K562 (cell line): ENCODE measurements around the gene MOB1B. TPM values are rescaled to one million over a fixed set of nuclear protein-coding genes. Genes with fewer than 3 reads are reported as not detected.

Experiments
- ATAC-seq: fragments of 200-7000 bp; cut with Tn5 transposase; 3 replicates; pipeline ENCODE4 v1.9.1; 2020; ENCODE audit warnings: moderate library complexity
- BruUV-seq: library from RNA; stranded (reverse); fragments of 400-500 nt; replicated peaks from 2 replicates; lab custom pipeline; 2021; lab: Mats Ljungman, UMichigan
- CTCF ChIA-PET: fragments of 300-600 bp; formaldehyde crosslinking; extraction: SDS; loops from one replicate; lab custom pipeline; 2021; ENCODE audit warnings: low intra/inter-chr PET ratio; lab: Yijun Ruan, JAX
- POLR2A ChIA-PET: fragments of 300-600, 350-650 bp; sonication (Branson Sonifier 250); formaldehyde crosslinking; extraction: SDS; loops from one replicate; lab custom pipeline; 2021; ENCODE audit warnings: antibody characterized with exemption, inconsistent platforms; lab: Yijun Ruan, JAX
- DNase-seq, 4 experiments: peaks; one replicate each; pipeline versions ENCODE4 v3.0.0 to v3.0.0-alpha.2; 2011 to 2018; ENCODE audit warnings: low spot score in 3 of 4, mixed read lengths in 3 of 4; ENCODE audit errors: extremely low read depth in 1 of 4
- FAIRE-seq: peaks from 2 replicates; lab custom pipeline; 2011; peaks lifted over from hg19 to GRCh38; lab: Jason Lieb, UNC
- H2AFZ ChIP-seq: 2 replicates; pipeline ENCODE4 v1.6.0; 2011; ENCODE audit warnings: low read depth, low read length, control low read depth, inconsistent platforms
- H3K27ac ChIP-seq: fragments of 200-600 bp; 3 replicates; pipeline ENCODE4 v1.8.0; 2011; ENCODE audit warnings: low read depth, mild to moderate bottlenecking, control low read depth, inconsistent platforms, low read length, moderate library complexity, mixed read lengths; ENCODE audit errors: extremely low read depth
- H3K27me3 ChIP-seq, 2 experiments: fragments of 300-600 bp in 1 of 2; 2 replicates in 1 of 2; 3 replicates in 1 of 2; pipeline versions ENCODE4 v1.6.0 to v1.8.0; 2011; ENCODE audit warnings: inconsistent platforms in 2 of 2, low read length in 2 of 2, mild to moderate bottlenecking in 1 of 2, mixed read lengths in 1 of 2, moderate library complexity in 1 of 2; ENCODE audit not compliant: control insufficient read depth in 2 of 2, insufficient read depth in 2 of 2
- H3K36me3 ChIP-seq: fragments of 300-600 bp; 3 replicates; pipeline ENCODE4 v1.8.0; 2011; ENCODE audit warnings: mild to moderate bottlenecking, low read length, inconsistent platforms; ENCODE audit not compliant: control insufficient read depth, insufficient read depth
- H3K4me1 ChIP-seq, 2 experiments: fragments of 200-600 bp in 1 of 2; replicated peaks in 1 of 2; 2 replicates in 1 of 2; 3 replicates in 1 of 2; pipeline versions ENCODE4 v1.5.1 to v1.8.0; 2011; ENCODE audit warnings: inconsistent platforms in 2 of 2, low read length in 2 of 2, mild to moderate bottlenecking in 1 of 2, mixed read lengths in 1 of 2, moderate library complexity in 1 of 2; ENCODE audit not compliant: control insufficient read depth in 2 of 2, insufficient read depth in 2 of 2
- H3K4me2 ChIP-seq: 2 replicates; pipeline ENCODE4 v1.6.1; 2011; ENCODE audit warnings: low read length, control low read depth, inconsistent platforms, mixed read lengths; ENCODE audit not compliant: insufficient read depth
- H3K4me3 ChIP-seq: fragments of 200-600 bp; sonication (generic), shearing (Covaris generic); 2 replicates; pipeline ENCODE4 v1.5.1; 2016; ENCODE audit warnings: control low read depth, inconsistent platforms
- H3K79me2 ChIP-seq: fragments of 200-600 bp; 3 replicates; pipeline ENCODE4 v1.8.0; 2011; ENCODE audit warnings: low read length, inconsistent platforms; ENCODE audit not compliant: control insufficient read depth, insufficient read depth
- H3K9ac ChIP-seq, 2 experiments: 2 replicates each; pipeline versions ENCODE4 v1.6.0 to v1.6.1; 2011; ENCODE audit warnings: low read depth in 2 of 2, low read length in 2 of 2, control low read depth in 1 of 2, inconsistent platforms in 1 of 2, mild to moderate bottlenecking in 1 of 2, mixed read lengths in 1 of 2; ENCODE audit not compliant: insufficient read depth in 1 of 2
- H3K9me1 ChIP-seq: one replicate; pipeline ENCODE4 v1.6.0; 2011; ENCODE audit warnings: inconsistent platforms, mild to moderate bottlenecking, low read length, moderate library complexity; ENCODE audit not compliant: control insufficient read depth, insufficient read depth
- H3K9me3 ChIP-seq: replicated peaks from 2 replicates; pipeline ENCODE4 v1.5.1; 2011; ENCODE audit warnings: low read depth, low read length, inconsistent platforms; ENCODE audit not compliant: control insufficient read depth, insufficient read depth
- H4K20me1 ChIP-seq: replicated peaks from 2 replicates; pipeline ENCODE4 v1.6.1; 2011; ENCODE audit warnings: low read length, inconsistent platforms, mixed read lengths; ENCODE audit not compliant: control insufficient read depth, insufficient read depth
- CBX3 ChIP-seq, 2 experiments: IDR thresholded peaks; 1 replicate in 1 of 2; 2 replicates in 1 of 2; pipeline ENCODE4 v1.6.1; 2012; ENCODE audit warnings: inconsistent platforms in 2 of 2, low read length in 2 of 2, borderline replicate concordance in 1 of 2, control low read depth in 1 of 2
- CC2D1A ChIP-seq: fragments of 450-650 bp; IDR thresholded peaks from 2 replicates; pipeline ENCODE4 v1.6.1; 2017; ENCODE audit warnings: mild to moderate bottlenecking
- ZNF124 ChIP-seq: sonication (generic); formaldehyde crosslinking; IDR thresholded peaks from 2 replicates; pipeline ENCODE4 v1.8.1; 2022; ENCODE audit warnings: missing genetic modification reagents
- ZNF431 ChIP-seq: sonication (generic); formaldehyde crosslinking; IDR thresholded peaks from 2 replicates; pipeline ENCODE4 v1.8.0; 2022; ENCODE audit warnings: mild to moderate bottlenecking, missing genetic modification reagents
- WGBS: fragments of 100-300 bp; shearing (Covaris generic); methylation state at CpG from one replicate; pipeline ENCODE4 v1.1.6; 2016; ENCODE audit warnings: low coverage, mixed read lengths; ENCODE audit not compliant: insufficient coverage; ENCODE audit errors: missing lambda C conversion rate; 5-methylcytosine and 5-hydroxymethylcytosine counted together
- in situ Hi-C: fragments of 300-500 bp; cut with MboI; formaldehyde crosslinking; loops from 4 replicates; pipeline ENCODE4 v1.15.0; 2018; ENCODE audit warnings: inconsistent platforms, mixed read lengths
- intact Hi-C: fragments of 100-400 bp; cut with micrococcal nuclease; formaldehyde crosslinking; loops from 2 replicates; pipeline ENCODE4 v1.14.2; 2022
- polyA plus RNA-seq, 8 experiments: library from polyadenylated mRNA; depleted of rRNA in 4 of 8; stranded (reverse) in 5 of 8; unstranded in 3 of 8; fragments of >200 nt; fragmentation: Nextera tagmentation in 2 of 8; fragmentation: Illumina TruSeq in 1 of 8; extraction: Ambion mirVana in 2 of 8; extraction: Trizol in 1 of 8; gene quantifications; 2 replicates each; pipeline versions ENCODE4 v1.2.1 to v1.2.3, GENCODE V29; 2011 to 2014; ENCODE audit warnings: inconsistent platforms in 1 of 8, missing spikeins in 1 of 8
- total RNA-seq, 7 experiments: library from RNA; depleted of rRNA in 6 of 7; stranded (reverse); fragments of >200 nt in 6 of 7; fragmentation: Illumina TruSeq in 2 of 7; extraction: Trizol in 2 of 7; gene quantifications; 2 replicates each; pipeline versions ENCODE4 v1.2.1 to v1.2.3, GENCODE V29; 2011 to 2021; ENCODE audit warnings: low replicate concordance in 1 of 7
- TF ChIP-seq, protein P1 (sequence below): fragments of 250-450 bp; sonication (Bioruptor Pico); IDR thresholded peaks from 2 replicates; pipeline ENCODE4 v1.8.0; 2021; ENCODE audit warnings: mild to moderate bottlenecking, moderate library complexity
- TF ChIP-seq, protein P2 (sequence below): fragments of 450-650 bp; IDR thresholded peaks from 2 replicates; pipeline ENCODE4 v1.6.1; 2016; ENCODE audit warnings: mild to moderate bottlenecking

MOB1B gene
- total and polyA plus RNA-seq, 9 of the 15 experiments (the other 6 are each of a cell fraction or from before 2014, with no cell fraction given): 8.4 to 37.8 (median 19.0) TPM

DNA sequence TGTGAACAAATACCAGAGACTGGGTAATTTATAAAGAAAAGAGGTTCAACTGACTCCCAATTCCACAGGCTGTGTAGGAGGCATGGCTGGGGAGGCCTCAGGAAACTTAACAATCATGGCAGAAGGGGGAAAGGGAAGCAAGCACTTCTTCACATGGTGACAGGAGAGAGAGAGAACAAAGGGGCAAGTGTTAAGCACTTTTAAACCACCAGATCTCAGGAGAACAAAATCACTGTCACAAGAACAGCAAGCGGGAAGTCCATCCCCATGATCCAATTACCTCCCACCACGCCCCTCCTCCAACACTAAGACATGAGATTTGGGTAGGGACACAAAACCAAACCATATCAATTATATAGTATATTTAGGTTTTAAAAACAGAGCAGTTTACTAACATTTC lies 30.8 kb downstream of the MOB1B start:
- no peak overlapping the region for H3K4me2 ChIP-seq
- peaks cover 3% of the 10 kb centered on the region; the same call in 1 of the 2 replicates for H3K9me3 ChIP-seq
- ChIA-PET POLR2A (no interaction called here), CTCF (no interaction called here)
- peaks cover 26% of the 10 kb centered on the region; the same call in 2 of the 3 replicates for H3K36me3 ChIP-seq
- no peak overlapping the region for H3K4me3 ChIP-seq
- ATAC-seq (no peak), DNase-seq (no peak), FAIRE-seq (peak; percentile 11)
- no peak overlapping the region for H3K27ac ChIP-seq
- H3K4me1 ChIP-seq: peaks cover 12 to 28% of the 10 kb centered on the region in 2 experiments; a peak in 4 of 5 replicates
- no peaks in the 10 kb centered on the region for H3K27me3 ChIP-seq
- no TSS peak for BruUV-seq
- in situ Hi-C loops (no loop called here), intact Hi-C loops (no loop called here)
- H3K9me1 ChIP-seq: no peaks in the 10 kb centered on the region
- no peaks in the 10 kb centered on the region; the same call in 1 of the 2 replicates for H4K20me1 ChIP-seq
- H3K79me2 ChIP-seq: peaks cover 93% of the 10 kb centered on the region
- peak; percentile 34; the same call in 1 of the 2 replicates for TF ChIP-seq CC2D1A
- TF ChIP-seq, protein P1, sequence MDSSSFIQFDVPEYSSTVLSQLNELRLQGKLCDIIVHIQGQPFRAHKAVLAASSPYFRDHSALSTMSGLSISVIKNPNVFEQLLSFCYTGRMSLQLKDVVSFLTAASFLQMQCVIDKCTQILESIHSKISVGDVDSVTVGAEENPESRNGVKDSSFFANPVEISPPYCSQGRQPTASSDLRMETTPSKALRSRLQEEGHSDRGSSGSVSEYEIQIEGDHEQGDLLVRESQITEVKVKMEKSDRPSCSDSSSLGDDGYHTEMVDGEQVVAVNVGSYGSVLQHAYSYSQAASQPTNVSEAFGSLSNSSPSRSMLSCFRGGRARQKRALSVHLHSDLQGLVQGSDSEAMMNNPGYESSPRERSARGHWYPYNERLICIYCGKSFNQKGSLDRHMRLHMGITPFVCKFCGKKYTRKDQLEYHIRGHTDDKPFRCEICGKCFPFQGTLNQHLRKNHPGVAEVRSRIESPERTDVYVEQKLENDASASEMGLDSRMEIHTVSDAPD (CRISPR knock-in tag): no peak
- TF ChIP-seq ZNF431: no peak
- no peak for TF ChIP-seq ZNF124 (CRISPR knock-in tag)
- peak in 1 of 2 experiments; percentile 62; a peak in 1 of 3 replicates for TF ChIP-seq CBX3 (IDR thresholded peaks at IDR 0.05; ENCODE audit: borderline replicate concordance in 1 of 2, low read length in 2 of 2)
- TF ChIP-seq, protein P2, sequence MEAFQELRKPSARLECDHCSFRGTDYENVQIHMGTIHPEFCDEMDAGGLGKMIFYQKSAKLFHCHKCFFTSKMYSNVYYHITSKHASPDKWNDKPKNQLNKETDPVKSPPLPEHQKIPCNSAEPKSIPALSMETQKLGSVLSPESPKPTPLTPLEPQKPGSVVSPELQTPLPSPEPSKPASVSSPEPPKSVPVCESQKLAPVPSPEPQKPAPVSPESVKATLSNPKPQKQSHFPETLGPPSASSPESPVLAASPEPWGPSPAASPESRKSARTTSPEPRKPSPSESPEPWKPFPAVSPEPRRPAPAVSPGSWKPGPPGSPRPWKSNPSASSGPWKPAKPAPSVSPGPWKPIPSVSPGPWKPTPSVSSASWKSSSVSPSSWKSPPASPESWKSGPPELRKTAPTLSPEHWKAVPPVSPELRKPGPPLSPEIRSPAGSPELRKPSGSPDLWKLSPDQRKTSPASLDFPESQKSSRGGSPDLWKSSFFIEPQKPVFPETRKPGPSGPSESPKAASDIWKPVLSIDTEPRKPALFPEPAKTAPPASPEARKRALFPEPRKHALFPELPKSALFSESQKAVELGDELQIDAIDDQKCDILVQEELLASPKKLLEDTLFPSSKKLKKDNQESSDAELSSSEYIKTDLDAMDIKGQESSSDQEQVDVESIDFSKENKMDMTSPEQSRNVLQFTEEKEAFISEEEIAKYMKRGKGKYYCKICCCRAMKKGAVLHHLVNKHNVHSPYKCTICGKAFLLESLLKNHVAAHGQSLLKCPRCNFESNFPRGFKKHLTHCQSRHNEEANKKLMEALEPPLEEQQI: peak; percentile 75
- no peak overlapping the region for H2AFZ ChIP-seq
- H3K9ac ChIP-seq: no peak overlapping the region
- WGBS: 79% methylated on average over 2 of the region's 2 CpGs
